ENCODE measurements around the gene THEMIS.

DNA sequence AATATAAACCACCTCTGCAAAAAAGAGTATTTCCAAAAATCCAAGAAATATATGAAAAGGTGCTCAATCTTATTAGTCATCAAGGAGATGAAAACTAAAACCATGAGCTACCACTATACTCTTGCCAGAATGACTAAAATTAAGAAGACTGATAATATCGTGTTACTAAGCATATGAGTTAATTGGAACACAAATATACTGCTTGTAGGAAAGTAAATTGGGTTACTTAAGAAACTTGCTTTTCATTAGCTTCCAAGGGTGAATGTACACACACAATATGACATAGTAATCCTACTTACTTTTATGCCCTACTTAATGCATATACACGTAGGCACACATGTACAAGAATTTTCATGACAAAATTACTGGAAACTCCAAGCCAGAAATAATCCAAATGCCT is 3.4 kb downstream of the THEMIS start:
- no peak for TF ChIP-seq TAF1 (IDR thresholded peaks at IDR 0.05; ENCODE audit: borderline replicate concordance, low read depth, low read length)
- no peak for TF ChIP-seq EZH2 (IDR thresholded peaks at IDR 0.05; ENCODE audit: borderline replicate concordance, control insufficient read depth, low read depth, low read length)
- TF ChIP-seq YY1 (IDR thresholded peaks at IDR 0.05; ENCODE audit: low read depth, low read length) = no peak
- TF ChIP-seq ZZZ3 (IDR thresholded peaks at IDR 0.05; ENCODE audit: control insufficient read depth, insufficient read length, low read depth) = no peak
- TF ChIP-seq MEF2B (IDR thresholded peaks at IDR 0.05; ENCODE audit: partially characterized antibody, poor library complexity, severe bottlenecking) = no peak

All from GM12878 (cell line).